ENCODE results near the gene DNAH3.
"Not testable (repeated sequence)": the region's sequence is repeated elsewhere in the genome, so short reads cannot be mapped to it uniquely, and the experiment has no call there.

Gene DNAH3

GRCh38 chr16:21048091-21048912 is 102.3 kb downstream of the DNAH3 start:
- H3K9ac ChIP-seq (ENCODE audit: low read length); H3K27me3 ChIP-seq (ENCODE audit: control insufficient read depth, insufficient read depth, low read length); H3K4me1 ChIP-seq (ENCODE audit: control insufficient read depth, insufficient read depth, low read length); H3K27ac ChIP-seq (ENCODE audit: low read depth, low read length); H3K4me3 ChIP-seq (ENCODE audit: low read length); H3K36me3 ChIP-seq (ENCODE audit: control insufficient read depth, insufficient read depth, low read length): not testable (repeated sequence)

- Histone ChIP-seq H3K9ac (ENCODE audit: low read length) (no peak overlapping the region), H3K27ac (ENCODE audit: low read depth, low read length) (no peak overlapping the region), H3K4me3 (ENCODE audit: low read length) (no peak overlapping the region), H3K4me1 (ENCODE audit: control insufficient read depth, insufficient read depth, low read length) (no peaks in the 10 kb centered on the region), H3K27me3 (ENCODE audit: control insufficient read depth, insufficient read depth, low read length) (no peaks in the 10 kb centered on the region), H3K36me3 (ENCODE audit: control insufficient read depth, insufficient read depth, low read length) (no peaks in the 10 kb centered on the region)
Measured at GRCh38 chr16:21038197-21038596, 112.4 kb downstream of the DNAH3 start.

- no peak overlapping the region for H3K9ac ChIP-seq (ENCODE audit: low read length)
- no peaks in the 10 kb centered on the region for H3K36me3 ChIP-seq (ENCODE audit: control insufficient read depth, insufficient read depth, low read length)
Measured at GRCh38 chr16:21037736-21038135, 112.9 kb downstream of the DNAH3 start.

GRCh38 chr16:21037168-21037567 is 113.5 kb downstream of the DNAH3 start:
- no peaks in the 10 kb centered on the region for H3K27me3 ChIP-seq (ENCODE audit: control insufficient read depth, insufficient read depth, low read length)
- no peaks in the 10 kb centered on the region for H3K4me1 ChIP-seq (ENCODE audit: control insufficient read depth, insufficient read depth, low read length)
- no peak overlapping the region for H3K4me3 ChIP-seq (ENCODE audit: low read length)
- H3K27ac ChIP-seq (ENCODE audit: low read depth, low read length), result no peak overlapping the region
- no peak overlapping the region for H3K9ac ChIP-seq (ENCODE audit: low read length)
- H3K36me3 ChIP-seq (ENCODE audit: control insufficient read depth, insufficient read depth, low read length), result no peaks in the 10 kb centered on the region

More at GRCh38 chr16:21037736-21038135, 112.9 kb downstream of the DNAH3 start:
- Histone ChIP-seq H3K4me1 (ENCODE audit: control insufficient read depth, insufficient read depth, low read length) (no peaks in the 10 kb centered on the region), H3K4me3 (ENCODE audit: low read length) (no peak overlapping the region), H3K27ac (ENCODE audit: low read depth, low read length) (no peak overlapping the region), H3K27me3 (ENCODE audit: control insufficient read depth, insufficient read depth, low read length) (no peaks in the 10 kb centered on the region)

- no peaks in the 10 kb centered on the region for H3K4me1 ChIP-seq (ENCODE audit: control insufficient read depth, insufficient read depth, low read length)
- H3K27ac ChIP-seq (ENCODE audit: low read depth, low read length), result no peak overlapping the region
- H3K27me3 ChIP-seq (ENCODE audit: control insufficient read depth, insufficient read depth, low read length), result no peaks in the 10 kb centered on the region
- H3K4me3 ChIP-seq (ENCODE audit: low read length), result no peak overlapping the region
- no peaks in the 10 kb centered on the region for H3K36me3 ChIP-seq (ENCODE audit: control insufficient read depth, insufficient read depth, low read length)
- no peak overlapping the region for H3K9ac ChIP-seq (ENCODE audit: low read length)
Measured at GRCh38 chr16:21036471-21036870, 114.2 kb downstream of the DNAH3 start.

- no peak overlapping the region for H3K4me3 ChIP-seq (ENCODE audit: low read length)
- H3K27me3 ChIP-seq (ENCODE audit: control insufficient read depth, insufficient read depth, low read length), result no peaks in the 10 kb centered on the region
- H3K27ac ChIP-seq (ENCODE audit: low read depth, low read length), result no peak overlapping the region
- H3K4me1 ChIP-seq (ENCODE audit: control insufficient read depth, insufficient read depth, low read length), result no peaks in the 10 kb centered on the region
- H3K9ac ChIP-seq (ENCODE audit: low read length), result no peak overlapping the region
- no peaks in the 10 kb centered on the region for H3K36me3 ChIP-seq (ENCODE audit: control insufficient read depth, insufficient read depth, low read length)
Measured at GRCh38 chr16:21033704-21034103, 116.9 kb downstream of the DNAH3 start.

- H3K27ac ChIP-seq (ENCODE audit: low read depth, low read length), result no peak overlapping the region
- no peak overlapping the region for H3K9ac ChIP-seq (ENCODE audit: low read length)
- no peaks in the 10 kb centered on the region for H3K27me3 ChIP-seq (ENCODE audit: control insufficient read depth, insufficient read depth, low read length)
- H3K36me3 ChIP-seq (ENCODE audit: control insufficient read depth, insufficient read depth, low read length), result no peaks in the 10 kb centered on the region
- no peak overlapping the region for H3K4me3 ChIP-seq (ENCODE audit: low read length)
- H3K4me1 ChIP-seq (ENCODE audit: control insufficient read depth, insufficient read depth, low read length), result no peaks in the 10 kb centered on the region
Measured at GRCh38 chr16:21033264-21033663, 117.4 kb downstream of the DNAH3 start.

GRCh38 chr16:21028728-21029127 is 121.9 kb downstream of the DNAH3 start:
- no peak overlapping the region for H3K4me3 ChIP-seq (ENCODE audit: low read length)
- no peaks in the 10 kb centered on the region for H3K4me1 ChIP-seq (ENCODE audit: control insufficient read depth, insufficient read depth, low read length)
- no peaks in the 10 kb centered on the region for H3K27me3 ChIP-seq (ENCODE audit: control insufficient read depth, insufficient read depth, low read length)
- no peak overlapping the region for H3K27ac ChIP-seq (ENCODE audit: low read depth, low read length)
- no peak overlapping the region for H3K9ac ChIP-seq (ENCODE audit: low read length)
- H3K36me3 ChIP-seq (ENCODE audit: control insufficient read depth, insufficient read depth, low read length), result no peaks in the 10 kb centered on the region

- H3K4me3 ChIP-seq (ENCODE audit: low read length), result no peak overlapping the region
- H3K9ac ChIP-seq (ENCODE audit: low read length), result no peak overlapping the region
- no peaks in the 10 kb centered on the region for H3K4me1 ChIP-seq (ENCODE audit: control insufficient read depth, insufficient read depth, low read length)
- no peak overlapping the region for H3K27ac ChIP-seq (ENCODE audit: low read depth, low read length)
- H3K27me3 ChIP-seq (ENCODE audit: control insufficient read depth, insufficient read depth, low read length), result no peaks in the 10 kb centered on the region
- no peaks in the 10 kb centered on the region for H3K36me3 ChIP-seq (ENCODE audit: control insufficient read depth, insufficient read depth, low read length)
Measured at GRCh38 chr16:21026846-21027245, 123.8 kb downstream of the DNAH3 start.

- no peak overlapping the region for H3K27ac ChIP-seq (ENCODE audit: low read depth, low read length)
- no peak overlapping the region for H3K4me3 ChIP-seq (ENCODE audit: low read length)
- H3K9ac ChIP-seq (ENCODE audit: low read length), result no peak overlapping the region
- H3K4me1 ChIP-seq (ENCODE audit: control insufficient read depth, insufficient read depth, low read length), result no peaks in the 10 kb centered on the region
- no peaks in the 10 kb centered on the region for H3K36me3 ChIP-seq (ENCODE audit: control insufficient read depth, insufficient read depth, low read length)
- H3K27me3 ChIP-seq (ENCODE audit: control insufficient read depth, insufficient read depth, low read length), result no peaks in the 10 kb centered on the region
Measured at GRCh38 chr16:21023509-21024202, 127.0 kb downstream of the DNAH3 start.

GRCh38 chr16:21021316-21021715 is 129.3 kb downstream of the DNAH3 start:
- Histone ChIP-seq H3K27me3 (ENCODE audit: control insufficient read depth, insufficient read depth, low read length) (no peaks in the 10 kb centered on the region), H3K36me3 (ENCODE audit: control insufficient read depth, insufficient read depth, low read length) (no peaks in the 10 kb centered on the region), H3K27ac (ENCODE audit: low read depth, low read length) (no peak overlapping the region), H3K4me3 (ENCODE audit: low read length) (no peak overlapping the region), H3K4me1 (ENCODE audit: control insufficient read depth, insufficient read depth, low read length) (no peaks in the 10 kb centered on the region), H3K9ac (ENCODE audit: low read length) (no peak overlapping the region)

GRCh38 chr16:21009815-21010214 is 140.8 kb downstream of the DNAH3 start:
- H3K9ac ChIP-seq (ENCODE audit: low read length), result no peak overlapping the region
- H3K27me3 ChIP-seq (ENCODE audit: control insufficient read depth, insufficient read depth, low read length), result no peaks in the 10 kb centered on the region
- H3K4me3 ChIP-seq (ENCODE audit: low read length), result no peak overlapping the region
- H3K36me3 ChIP-seq (ENCODE audit: control insufficient read depth, insufficient read depth, low read length), result no peaks in the 10 kb centered on the region
- no peaks in the 10 kb centered on the region for H3K4me1 ChIP-seq (ENCODE audit: control insufficient read depth, insufficient read depth, low read length)
- no peak overlapping the region for H3K27ac ChIP-seq (ENCODE audit: low read depth, low read length)

- Histone ChIP-seq H3K36me3 (ENCODE audit: control insufficient read depth, insufficient read depth, low read length) (no peaks in the 10 kb centered on the region), H3K4me1 (ENCODE audit: control insufficient read depth, insufficient read depth, low read length) (no peaks in the 10 kb centered on the region), H3K4me3 (ENCODE audit: low read length) (no peak overlapping the region), H3K27ac (ENCODE audit: low read depth, low read length) (no peak overlapping the region), H3K9ac (ENCODE audit: low read length) (no peak overlapping the region), H3K27me3 (ENCODE audit: control insufficient read depth, insufficient read depth, low read length) (no peaks in the 10 kb centered on the region)
Measured at GRCh38 chr16:21005008-21005407, 145.6 kb downstream of the DNAH3 start.

Data from rectal smooth muscle tissue (tissue), 1 donor.